GM23338 (cell line): ENCODE measurements around the gene IGF1R.

Source experiments
- CREB1 ChIP-seq: fragments of 250-450 bp; sonication (Bioruptor Pico); IDR thresholded peaks from 2 replicates; pipeline ENCODE4 v1.5.0; 2020; ENCODE audit warnings: low read depth, mild to moderate bottlenecking, moderate library complexity
- EZH2 ChIP-seq: fragments of 200-600 bp; sonication (generic); IDR thresholded peaks from one replicate; pipeline ENCODE4 v1.8.0; 2017; ENCODE audit warnings: antibody characterized with exemption, mild to moderate bottlenecking, low read depth; ENCODE audit not compliant: unreplicated experiment
- EZH2phosphoT487 ChIP-seq: fragments of 200-600 bp; sonication (generic); IDR thresholded peaks from one replicate; pipeline ENCODE4 v1.8.1; 2018; ENCODE audit warnings: antibody characterized with exemption; ENCODE audit not compliant: unreplicated experiment
- JUNB ChIP-seq: IDR thresholded peaks from one replicate; pipeline ENCODE4 v1.6.1; 2016; ENCODE audit warnings: antibody characterized with exemption; ENCODE audit not compliant: unreplicated experiment
- NANOG ChIP-seq: IDR thresholded peaks from 2 replicates; pipeline ENCODE4 v1.6.1; 2016; ENCODE audit warnings: antibody characterized with exemption, borderline replicate concordance
- POLR2AphosphoS5 ChIP-seq: IDR thresholded peaks from 2 replicates; pipeline ENCODE4 v1.6.1; 2016; ENCODE audit warnings: antibody characterized with exemption, low read depth
- ZNF114 ChIP-seq: fragments of 250-450 bp; sonication (Bioruptor Pico); IDR thresholded peaks from 2 replicates; pipeline ENCODE4 v1.5.0; 2020; ENCODE audit warnings: mild to moderate bottlenecking, moderate library complexity
- ZNF331 ChIP-seq: fragments of 250-450 bp; sonication (Bioruptor Pico); IDR thresholded peaks from 2 replicates; pipeline ENCODE4 v1.5.0; 2020; ENCODE audit warnings: low read depth, mild to moderate bottlenecking, moderate library complexity
- TF ChIP-seq, protein P1 (sequence below), 2 experiments: fragments of 200-600 bp in 1 of 2; sonication (generic) in 1 of 2; conservative IDR thresholded peaks; 2 replicates each; pipeline versions ENCODE4 v1.5.1 to v1.6.1; 2016 to 2017; ENCODE audit warnings: antibody characterized with exemption in 2 of 2, low read depth in 2 of 2, mild to moderate bottlenecking in 2 of 2, moderate library complexity in 1 of 2
- TF ChIP-seq, protein P2 (sequence below): IDR thresholded peaks from 2 replicates; pipeline ENCODE4 v1.6.1; 2016; ENCODE audit warnings: antibody characterized with exemption
- TF ChIP-seq, protein P3 (sequence below): IDR thresholded peaks from one replicate; pipeline ENCODE4 v1.6.1; 2018; ENCODE audit warnings: antibody characterized with exemption; ENCODE audit not compliant: unreplicated experiment
- TF ChIP-seq, protein P4 (sequence below): fragments of 250-450 bp; sonication (Bioruptor Pico); IDR thresholded peaks from 2 replicates; pipeline ENCODE4 v1.5.0; 2020; ENCODE audit warnings: mild to moderate bottlenecking, moderate library complexity

DNA sequence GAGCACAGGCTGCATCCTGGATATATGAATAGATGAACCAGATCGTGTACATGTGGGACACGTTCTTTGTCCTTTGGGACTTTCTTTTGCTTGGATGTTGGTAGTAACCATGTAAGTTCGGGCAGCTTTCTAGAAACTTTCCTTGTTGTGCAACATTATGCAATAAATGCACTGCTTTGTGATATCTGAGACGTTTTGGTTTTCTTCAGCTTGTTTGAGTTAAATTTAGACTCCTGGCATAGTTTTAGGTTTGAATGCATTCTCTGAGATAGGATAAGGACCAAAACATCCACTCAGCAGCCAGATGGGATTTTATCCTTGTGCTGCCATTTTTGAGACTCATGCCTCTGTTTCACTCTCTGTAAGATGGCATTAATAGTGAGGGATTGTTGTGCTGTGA, 158.9 kb downstream of the IGF1R start:
- TF ChIP-seq POLR2AphosphoS5 (no peak), CREB1 (CRISPR knock-in tag) (no peak), EZH2 (no peak), EZH2phosphoT487 (no peak), NANOG (no peak), ZNF331 (CRISPR knock-in tag) (no peak), JUNB (no peak), ZNF114 (no peak)
- TF ChIP-seq, protein P1, sequence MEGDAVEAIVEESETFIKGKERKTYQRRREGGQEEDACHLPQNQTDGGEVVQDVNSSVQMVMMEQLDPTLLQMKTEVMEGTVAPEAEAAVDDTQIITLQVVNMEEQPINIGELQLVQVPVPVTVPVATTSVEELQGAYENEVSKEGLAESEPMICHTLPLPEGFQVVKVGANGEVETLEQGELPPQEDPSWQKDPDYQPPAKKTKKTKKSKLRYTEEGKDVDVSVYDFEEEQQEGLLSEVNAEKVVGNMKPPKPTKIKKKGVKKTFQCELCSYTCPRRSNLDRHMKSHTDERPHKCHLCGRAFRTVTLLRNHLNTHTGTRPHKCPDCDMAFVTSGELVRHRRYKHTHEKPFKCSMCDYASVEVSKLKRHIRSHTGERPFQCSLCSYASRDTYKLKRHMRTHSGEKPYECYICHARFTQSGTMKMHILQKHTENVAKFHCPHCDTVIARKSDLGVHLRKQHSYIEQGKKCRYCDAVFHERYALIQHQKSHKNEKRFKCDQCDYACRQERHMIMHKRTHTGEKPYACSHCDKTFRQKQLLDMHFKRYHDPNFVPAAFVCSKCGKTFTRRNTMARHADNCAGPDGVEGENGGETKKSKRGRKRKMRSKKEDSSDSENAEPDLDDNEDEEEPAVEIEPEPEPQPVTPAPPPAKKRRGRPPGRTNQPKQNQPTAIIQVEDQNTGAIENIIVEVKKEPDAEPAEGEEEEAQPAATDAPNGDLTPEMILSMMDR (conservative IDR thresholded peaks at IDR 0.05; ENCODE audit: low read depth in 2 of 2), result no peak
- TF ChIP-seq, protein P2, sequence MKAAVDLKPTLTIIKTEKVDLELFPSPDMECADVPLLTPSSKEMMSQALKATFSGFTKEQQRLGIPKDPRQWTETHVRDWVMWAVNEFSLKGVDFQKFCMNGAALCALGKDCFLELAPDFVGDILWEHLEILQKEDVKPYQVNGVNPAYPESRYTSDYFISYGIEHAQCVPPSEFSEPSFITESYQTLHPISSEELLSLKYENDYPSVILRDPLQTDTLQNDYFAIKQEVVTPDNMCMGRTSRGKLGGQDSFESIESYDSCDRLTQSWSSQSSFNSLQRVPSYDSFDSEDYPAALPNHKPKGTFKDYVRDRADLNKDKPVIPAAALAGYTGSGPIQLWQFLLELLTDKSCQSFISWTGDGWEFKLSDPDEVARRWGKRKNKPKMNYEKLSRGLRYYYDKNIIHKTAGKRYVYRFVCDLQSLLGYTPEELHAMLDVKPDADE, result no peak
- TF ChIP-seq, protein P3, sequence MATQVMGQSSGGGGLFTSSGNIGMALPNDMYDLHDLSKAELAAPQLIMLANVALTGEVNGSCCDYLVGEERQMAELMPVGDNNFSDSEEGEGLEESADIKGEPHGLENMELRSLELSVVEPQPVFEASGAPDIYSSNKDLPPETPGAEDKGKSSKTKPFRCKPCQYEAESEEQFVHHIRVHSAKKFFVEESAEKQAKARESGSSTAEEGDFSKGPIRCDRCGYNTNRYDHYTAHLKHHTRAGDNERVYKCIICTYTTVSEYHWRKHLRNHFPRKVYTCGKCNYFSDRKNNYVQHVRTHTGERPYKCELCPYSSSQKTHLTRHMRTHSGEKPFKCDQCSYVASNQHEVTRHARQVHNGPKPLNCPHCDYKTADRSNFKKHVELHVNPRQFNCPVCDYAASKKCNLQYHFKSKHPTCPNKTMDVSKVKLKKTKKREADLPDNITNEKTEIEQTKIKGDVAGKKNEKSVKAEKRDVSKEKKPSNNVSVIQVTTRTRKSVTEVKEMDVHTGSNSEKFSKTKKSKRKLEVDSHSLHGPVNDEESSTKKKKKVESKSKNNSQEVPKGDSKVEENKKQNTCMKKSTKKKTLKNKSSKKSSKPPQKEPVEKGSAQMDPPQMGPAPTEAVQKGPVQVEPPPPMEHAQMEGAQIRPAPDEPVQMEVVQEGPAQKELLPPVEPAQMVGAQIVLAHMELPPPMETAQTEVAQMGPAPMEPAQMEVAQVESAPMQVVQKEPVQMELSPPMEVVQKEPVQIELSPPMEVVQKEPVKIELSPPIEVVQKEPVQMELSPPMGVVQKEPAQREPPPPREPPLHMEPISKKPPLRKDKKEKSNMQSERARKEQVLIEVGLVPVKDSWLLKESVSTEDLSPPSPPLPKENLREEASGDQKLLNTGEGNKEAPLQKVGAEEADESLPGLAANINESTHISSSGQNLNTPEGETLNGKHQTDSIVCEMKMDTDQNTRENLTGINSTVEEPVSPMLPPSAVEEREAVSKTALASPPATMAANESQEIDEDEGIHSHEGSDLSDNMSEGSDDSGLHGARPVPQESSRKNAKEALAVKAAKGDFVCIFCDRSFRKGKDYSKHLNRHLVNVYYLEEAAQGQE, result no peak
- TF ChIP-seq, protein P4, sequence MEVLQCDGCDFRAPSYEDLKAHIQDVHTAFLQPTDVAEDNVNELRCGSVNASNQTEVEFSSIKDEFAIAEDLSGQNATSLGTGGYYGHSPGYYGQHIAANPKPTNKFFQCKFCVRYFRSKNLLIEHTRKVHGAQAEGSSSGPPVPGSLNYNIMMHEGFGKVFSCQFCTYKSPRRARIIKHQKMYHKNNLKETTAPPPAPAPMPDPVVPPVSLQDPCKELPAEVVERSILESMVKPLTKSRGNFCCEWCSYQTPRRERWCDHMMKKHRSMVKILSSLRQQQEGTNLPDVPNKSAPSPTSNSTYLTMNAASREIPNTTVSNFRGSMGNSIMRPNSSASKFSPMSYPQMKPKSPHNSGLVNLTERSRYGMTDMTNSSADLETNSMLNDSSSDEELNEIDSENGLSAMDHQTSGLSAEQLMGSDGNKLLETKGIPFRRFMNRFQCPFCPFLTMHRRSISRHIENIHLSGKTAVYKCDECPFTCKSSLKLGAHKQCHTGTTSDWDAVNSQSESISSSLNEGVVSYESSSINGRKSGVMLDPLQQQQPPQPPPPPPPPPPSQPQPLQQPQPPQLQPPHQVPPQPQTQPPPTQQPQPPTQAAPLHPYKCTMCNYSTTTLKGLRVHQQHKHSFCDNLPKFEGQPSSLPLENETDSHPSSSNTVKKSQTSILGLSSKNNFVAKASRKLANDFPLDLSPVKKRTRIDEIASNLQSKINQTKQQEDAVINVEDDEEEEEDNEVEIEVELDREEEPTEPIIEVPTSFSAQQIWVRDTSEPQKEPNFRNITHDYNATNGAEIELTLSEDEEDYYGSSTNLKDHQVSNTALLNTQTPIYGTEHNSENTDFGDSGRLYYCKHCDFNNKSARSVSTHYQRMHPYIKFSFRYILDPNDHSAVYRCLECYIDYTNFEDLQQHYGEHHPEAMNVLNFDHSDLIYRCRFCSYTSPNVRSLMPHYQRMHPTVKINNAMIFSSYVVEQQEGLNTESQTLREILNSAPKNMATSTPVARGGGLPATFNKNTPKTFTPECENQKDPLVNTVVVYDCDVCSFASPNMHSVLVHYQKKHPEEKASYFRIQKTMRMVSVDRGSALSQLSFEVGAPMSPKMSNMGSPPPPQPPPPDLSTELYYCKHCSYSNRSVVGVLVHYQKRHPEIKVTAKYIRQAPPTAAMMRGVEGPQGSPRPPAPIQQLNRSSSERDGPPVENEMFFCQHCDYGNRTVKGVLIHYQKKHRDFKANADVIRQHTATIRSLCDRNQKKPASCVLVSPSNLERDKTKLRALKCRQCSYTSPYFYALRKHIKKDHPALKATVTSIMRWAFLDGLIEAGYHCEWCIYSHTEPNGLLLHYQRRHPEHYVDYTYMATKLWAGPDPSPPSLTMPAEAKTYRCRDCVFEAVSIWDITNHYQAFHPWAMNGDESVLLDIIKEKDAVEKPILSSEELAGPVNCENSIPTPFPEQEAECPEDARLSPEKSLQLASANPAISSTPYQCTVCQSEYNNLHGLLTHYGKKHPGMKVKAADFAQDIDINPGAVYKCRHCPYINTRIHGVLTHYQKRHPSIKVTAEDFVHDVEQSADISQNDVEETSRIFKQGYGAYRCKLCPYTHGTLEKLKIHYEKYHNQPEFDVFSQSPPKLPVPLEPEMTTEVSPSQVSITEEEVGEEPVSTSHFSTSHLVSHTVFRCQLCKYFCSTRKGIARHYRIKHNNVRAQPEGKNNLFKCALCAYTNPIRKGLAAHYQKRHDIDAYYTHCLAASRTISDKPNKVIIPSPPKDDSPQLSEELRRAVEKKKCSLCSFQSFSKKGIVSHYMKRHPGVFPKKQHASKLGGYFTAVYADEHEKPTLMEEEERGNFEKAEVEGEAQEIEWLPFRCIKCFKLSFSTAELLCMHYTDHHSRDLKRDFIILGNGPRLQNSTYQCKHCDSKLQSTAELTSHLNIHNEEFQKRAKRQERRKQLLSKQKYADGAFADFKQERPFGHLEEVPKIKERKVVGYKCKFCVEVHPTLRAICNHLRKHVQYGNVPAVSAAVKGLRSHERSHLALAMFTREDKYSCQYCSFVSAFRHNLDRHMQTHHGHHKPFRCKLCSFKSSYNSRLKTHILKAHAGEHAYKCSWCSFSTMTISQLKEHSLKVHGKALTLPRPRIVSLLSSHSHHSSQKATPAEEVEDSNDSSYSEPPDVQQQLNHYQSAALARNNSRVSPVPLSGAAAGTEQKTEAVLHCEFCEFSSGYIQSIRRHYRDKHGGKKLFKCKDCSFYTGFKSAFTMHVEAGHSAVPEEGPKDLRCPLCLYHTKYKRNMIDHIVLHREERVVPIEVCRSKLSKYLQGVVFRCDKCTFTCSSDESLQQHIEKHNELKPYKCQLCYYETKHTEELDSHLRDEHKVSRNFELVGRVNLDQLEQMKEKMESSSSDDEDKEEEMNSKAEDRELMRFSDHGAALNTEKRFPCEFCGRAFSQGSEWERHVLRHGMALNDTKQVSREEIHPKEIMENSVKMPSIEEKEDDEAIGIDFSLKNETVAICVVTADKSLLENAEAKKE, result no peak
